GM12878 (cell line): ENCODE results near the gene CYTIP. TPM values are rescaled to one million over a fixed set of nuclear protein-coding genes. Genes with fewer than 3 reads are reported as not detected.
"Not testable (repeated sequence)": the region's sequence is repeated elsewhere in the genome, so short reads cannot be mapped to it uniquely, and the experiment has no call there.

Source experiments
- ATAC-seq: fragments of 200-7000 bp; cut with Tn5 transposase; 3 replicates; pipeline ENCODE4 v1.9.1; 2020; ENCODE audit warnings: mild to moderate bottlenecking, moderate library complexity
- BruUV-seq: library from RNA; stranded (reverse); fragments of 400-500 nt; replicated peaks from 2 replicates; lab custom pipeline; 2021; lab: Mats Ljungman, UMichigan
- CTCF ChIA-PET: fragments of 300-600 bp; sonication (Branson Sonifier 250); formaldehyde crosslinking; extraction: SDS; loops from one replicate; lab custom pipeline; 2021; ENCODE audit warnings: inconsistent platforms; lab: Yijun Ruan, JAX
- POLR2A ChIA-PET: fragments of 350-600 bp; formaldehyde crosslinking; extraction: SDS; loops from one replicate; lab custom pipeline; 2021; ENCODE audit warnings: inconsistent platforms; lab: Charles Lee
- RAD21 ChIA-PET: fragments of 300-600 bp; sonication (Branson Sonifier 250); formaldehyde crosslinking; loops from one replicate; lab custom pipeline; 2023; ENCODE audit warnings: antibody characterized with exemption; ENCODE audit not compliant: unreplicated experiment; lab: Charles Lee
- SMC1A ChIA-PET: fragments of 300-600 bp; sonication (Branson Sonifier 250); formaldehyde crosslinking; loops from one replicate; lab custom pipeline; 2023; ENCODE audit not compliant: unreplicated experiment, uncharacterized antibody; lab: Charles Lee
- DNase-seq: peaks from one replicate; pipeline ENCODE4 v3.0.0-alpha.2; 2011; ENCODE audit warnings: low read depth, low spot score
- FAIRE-seq: peaks from 3 replicates; lab custom pipeline; 2011; peaks lifted over from hg19 to GRCh38; lab: Jason Lieb, UNC
- H2AFZ ChIP-seq: 2 replicates; pipeline ENCODE4 v1.6.0; 2011; ENCODE audit warnings: low read depth, low read length, control low read depth; ENCODE audit not compliant: control insufficient read depth
- H3K27ac ChIP-seq: 2 replicates; pipeline ENCODE4 v1.5.1; 2011; ENCODE audit warnings: control low read depth; ENCODE audit not compliant: control insufficient read depth, insufficient read depth
- H3K27me3 ChIP-seq, 2 experiments: replicated peaks in 1 of 2; 2 replicates each; pipeline versions ENCODE4 v1.6.0 to v1.6.1; 2011; ENCODE audit warnings: low read length in 1 of 2; ENCODE audit not compliant: control insufficient read depth in 2 of 2, insufficient read depth in 2 of 2
- H3K36me3 ChIP-seq, 2 experiments: 2 replicates each; pipeline ENCODE4 v1.5.1; 2011; ENCODE audit warnings: low read length in 1 of 2; ENCODE audit not compliant: control insufficient read depth in 2 of 2, insufficient read depth in 2 of 2
- H3K4me1 ChIP-seq: 2 replicates; pipeline ENCODE4 v1.6.1; 2011; ENCODE audit warnings: mild to moderate bottlenecking, low read length, moderate library complexity, mixed read lengths; ENCODE audit not compliant: control insufficient read depth, insufficient read depth
- H3K4me2 ChIP-seq: 2 replicates; pipeline ENCODE4 v1.6.0; 2011; ENCODE audit warnings: control low read depth; ENCODE audit not compliant: control insufficient read depth, insufficient read depth
- H3K4me3 ChIP-seq: fragments of 200-600 bp; sonication (generic); 2 replicates; pipeline ENCODE4 v1.5.1; 2016
- H3K79me2 ChIP-seq: 2 replicates; pipeline ENCODE4 v1.6.0; 2011; ENCODE audit warnings: low read length; ENCODE audit not compliant: control insufficient read depth, insufficient read depth
- H3K9ac ChIP-seq: 2 replicates; pipeline ENCODE4 v1.8.0; 2011; ENCODE audit warnings: low read length, control low read depth, mixed read lengths; ENCODE audit not compliant: control insufficient read depth, insufficient read depth
- H3K9me3 ChIP-seq: replicated peaks from 3 replicates; pipeline ENCODE4 v1.5.1; 2011; ENCODE audit warnings: mild to moderate bottlenecking, low read length; ENCODE audit not compliant: control insufficient read depth, insufficient read depth
- H4K20me1 ChIP-seq: 2 replicates; pipeline ENCODE4 v1.6.0; 2011; ENCODE audit not compliant: control insufficient read depth, insufficient read depth
- CBX3 ChIP-seq: fragments of 200-600 bp; sonication (generic); IDR thresholded peaks from 2 replicates; pipeline ENCODE4 v1.6.1; 2016; ENCODE audit warnings: low read depth, borderline replicate concordance
- CBX5 ChIP-seq: sonication (generic); IDR thresholded peaks from 2 replicates; pipeline ENCODE4 v1.6.1; 2016; ENCODE audit warnings: low read depth, moderate library complexity, mild to moderate bottlenecking, inconsistent platforms
- CHD1 ChIP-seq: IDR thresholded peaks from 2 replicates; pipeline ENCODE4 v1.6.1; 2012; ENCODE audit warnings: low read depth, low read length, improper control_type of control experiment
- NRF1 ChIP-seq: conservative IDR thresholded peaks from 2 replicates; pipeline ENCODE4 v1.6.1; 2011; ENCODE audit warnings: mild to moderate bottlenecking, low read depth, low read length, improper control_type of control experiment
- WGBS: methylation state at CpG from one replicate; pipeline ENCODE4 v1.1.6; 2016; ENCODE audit warnings: low lambda C conversion rate; ENCODE audit not compliant: insufficient replicate concordance, insufficient coverage; ENCODE audit errors: missing lambda C conversion rate; 5-methylcytosine and 5-hydroxymethylcytosine counted together
- in situ Hi-C: fragments of 300-500 bp; cut with MboI; formaldehyde crosslinking; loops from 9 replicates; pipeline ENCODE4 v1.14.3; 2018; ENCODE audit warnings: mixed read lengths
- intact Hi-C: fragments of 100-400 bp; cut with micrococcal nuclease; formaldehyde crosslinking; loops from one replicate; pipeline ENCODE4 v1.14.2; 2022; ENCODE audit not compliant: unreplicated experiment
- polyA plus RNA-seq, 11 experiments: library from polyadenylated mRNA; depleted of rRNA in 4 of 11; unstranded in 6 of 11; stranded (reverse) in 5 of 11; fragments of >200 nt; fragmentation: Nextera tagmentation in 4 of 11; fragmentation: Illumina TruSeq in 1 of 11; extraction: Ambion mirVana in 4 of 11; extraction: Trizol in 1 of 11; gene quantifications; 1 replicate in 1 of 11; 2 replicates in 10 of 11; pipeline versions ENCODE4 v1.2.1 to v1.2.3, GENCODE V29; 2011 to 2016; ENCODE audit warnings: inconsistent platforms in 2 of 11, missing spikeins in 2 of 11, low read depth in 1 of 11
- total RNA-seq, 4 experiments: library from RNA; depleted of rRNA in 3 of 4; stranded (reverse); fragments of >200 nt in 3 of 4; fragmentation: Illumina TruSeq in 1 of 4; extraction: Trizol in 1 of 4; gene quantifications; 2 replicates each; pipeline versions ENCODE4 v1.2.1 to v1.2.3, GENCODE V29; 2013 to 2021

CYTIP gene
- total and polyA plus RNA-seq, 10 of the 15 experiments (the other 5 are each of a cell fraction or from before 2014, with no cell fraction given) = 55.1 to 178 (median 73.4) TPM

DNA sequence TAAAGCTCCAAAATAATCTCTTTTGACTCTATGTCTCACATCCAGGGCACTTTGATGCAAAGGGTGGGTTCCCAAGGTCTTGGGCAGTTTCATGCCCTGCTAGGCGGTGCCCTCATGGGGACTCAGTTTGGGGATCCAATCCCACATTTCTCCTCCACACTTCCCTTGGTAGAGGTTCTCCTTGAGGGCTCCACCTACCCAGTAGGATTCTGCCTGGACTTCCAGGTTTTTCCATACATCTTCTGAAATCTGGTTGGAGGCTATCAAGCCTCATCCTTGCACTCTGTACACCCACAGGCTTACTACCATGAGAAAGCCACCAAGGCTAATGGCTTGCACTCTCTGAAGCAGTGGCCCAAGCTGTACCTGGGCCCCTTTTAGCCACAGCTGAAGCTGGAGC, 68.5 kb downstream of the CYTIP start:
- no peak overlapping the region for H3K9ac ChIP-seq
- H3K4me1 ChIP-seq = no peaks in the 10 kb centered on the region
- ChIA-PET SMC1A (no interaction called here), RAD21 (no interaction called here), POLR2A (no interaction called here), CTCF (no interaction called here)
- H3K9me3 ChIP-seq = peaks cover 15% of the 10 kb centered on the region; the same call in 2 of the 3 replicates
- in situ Hi-C loops (no loop called here), intact Hi-C loops (no loop called here)
- H3K4me2 ChIP-seq = no peak overlapping the region
- ATAC-seq = no peak
- H3K36me3 ChIP-seq = no peaks in the 10 kb centered on the region
- no peaks in the 10 kb centered on the region for H3K27me3 ChIP-seq
- 94% methylated on average over 1 of the region's 1 CpG for WGBS
- H4K20me1 ChIP-seq = no peaks in the 10 kb centered on the region
- no peak overlapping the region for H2AFZ ChIP-seq
- H3K79me2 ChIP-seq = no peaks in the 10 kb centered on the region
- no peak for DNase-seq
- TF ChIP-seq NRF1 (no peak), CHD1 (no peak), CBX3 (0 out of 2 replicates have a peak, but pooled peaks have one; percentile 65), CBX5 (peak; percentile 99)
- no peak overlapping the region for H3K27ac ChIP-seq
- H3K4me3 ChIP-seq = no peak overlapping the region
- no peak for FAIRE-seq
- no TSS peak for BruUV-seq

DNA sequence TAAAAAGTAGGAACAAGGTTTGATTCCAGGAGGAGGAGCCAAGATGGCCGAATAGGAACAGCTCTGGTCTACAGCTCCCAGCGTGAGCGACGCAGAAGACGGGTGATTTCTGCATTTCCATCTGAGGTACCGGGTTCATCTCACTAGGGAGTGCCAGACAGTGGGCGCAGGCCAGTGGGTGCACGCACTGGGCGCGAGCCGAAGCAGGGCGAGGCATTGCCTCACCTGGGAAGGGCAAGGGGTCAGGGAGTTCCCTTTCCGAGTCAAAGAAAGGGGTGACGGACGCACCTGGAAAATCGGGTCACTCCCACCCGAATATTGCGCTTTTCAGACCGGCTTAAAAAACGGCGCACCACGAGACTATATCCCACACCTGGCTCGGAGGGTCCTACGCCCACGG, 75.4 kb downstream of the CYTIP start:
- ATAC-seq, RAD21 ChIA-PET, POLR2A ChIA-PET, DNase-seq, in situ Hi-C loops, BruUV-seq, H3K9me3 ChIP-seq, H3K4me3 ChIP-seq, H4K20me1 ChIP-seq, H3K27ac ChIP-seq, H3K79me2 ChIP-seq, FAIRE-seq, SMC1A ChIA-PET, H3K36me3 ChIP-seq, H3K4me2 ChIP-seq, H2AFZ ChIP-seq, CTCF ChIA-PET, H3K27me3 ChIP-seq, intact Hi-C loops, H3K4me1 ChIP-seq, H3K9ac ChIP-seq: not testable (repeated sequence)
- WGBS = 94% methylated on average over 11 of the region's 25 CpGs
